Hematopoietic multipotent progenitor cell treated with erythropoietin and hydrocortisone succinate and interleukin-3 and kit ligand, for 17 days (in vitro differentiated cells): ENCODE results near the gene TCF7L2.

ENCODE experiments used
- DNase-seq: peaks from one replicate; pipeline ENCODE4 v3.0.0-alpha.2; 2015; ENCODE audit warnings: low spot score

Gene TCF7L2

GRCh38 chr10:113126229-113127201 lies 176.5 kb downstream of the TCF7L2 start:
- DNase-seq = no peak

GRCh38 chr10:113127261-113127900 lies 177.3 kb downstream of the TCF7L2 start:
- DNase-seq = no peak

GRCh38 chr10:113127901-113128283 lies 177.8 kb downstream of the TCF7L2 start:
- DNase-seq = no peak

GRCh38 chr10:113128450-113129070 lies 178.5 kb downstream of the TCF7L2 start:
- DNase-seq = no peak

- DNase-seq = no peak
Observed at GRCh38 chr10:113129117-113129516, 179.1 kb downstream of the TCF7L2 start.

- DNase-seq = no peak
Observed at GRCh38 chr10:113130014-113130641, 180.1 kb downstream of the TCF7L2 start.

GRCh38 chr10:113131613-113132261 lies 181.7 kb downstream of the TCF7L2 start:
- no peak for DNase-seq

- no peak for DNase-seq
Observed at GRCh38 chr10:113132591-113133121, 182.6 kb downstream of the TCF7L2 start.

- DNase-seq = no peak
Observed at GRCh38 chr10:113133497-113134115, 183.6 kb downstream of the TCF7L2 start.

GRCh38 chr10:113135025-113135424 lies 185.0 kb downstream of the TCF7L2 start:
- no peak for DNase-seq

GRCh38 chr10:113137941-113138685 lies 188.1 kb downstream of the TCF7L2 start:
- DNase-seq = no peak

- DNase-seq = no peak
Observed at GRCh38 chr10:113138937-113139585, 189.0 kb downstream of the TCF7L2 start.

- DNase-seq = no peak
Observed at GRCh38 chr10:113139699-113140098, 189.7 kb downstream of the TCF7L2 start.

- DNase-seq = no peak
Observed at GRCh38 chr10:113140143-113141011, 190.3 kb downstream of the TCF7L2 start.

- no peak for DNase-seq
Observed at GRCh38 chr10:113142601-113143362, 192.7 kb downstream of the TCF7L2 start.

- no peak for DNase-seq
Observed at GRCh38 chr10:113144576-113144975, 194.5 kb downstream of the TCF7L2 start.

GRCh38 chr10:113148071-113148825 lies 198.2 kb downstream of the TCF7L2 start:
- no peak for DNase-seq
